ENCODE data around the gene TARS3.

Gene TARS3

GRCh38 chr15:101618851-101619614 lies 105.2 kb downstream of the TARS3 start:
- TF ChIP-seq CTCF (IDR thresholded peaks at IDR 0.05; ENCODE audit: insufficient read depth, low read length, poor library complexity, severe bottlenecking): no peak

GRCh38 chr15:101618076-101618475 lies 106.2 kb downstream of the TARS3 start:
- TF ChIP-seq CTCF (IDR thresholded peaks at IDR 0.05; ENCODE audit: insufficient read depth, low read length, poor library complexity, severe bottlenecking): no peak

More at GRCh38 chr15:101618851-101619614, 105.2 kb downstream of the TARS3 start:
- Histone ChIP-seq H3K4me3 (replicated peaks; ENCODE audit: low read depth, low read length) (no peak overlapping the region), H3K36me3 (ENCODE audit: control insufficient read depth, insufficient read depth, low read length) (no peaks in the 10 kb centered on the region), H3K27me3 (replicated peaks; ENCODE audit: control insufficient read depth, insufficient read depth, low read length) (no peaks in the 10 kb centered on the region)
- no peak for DNase-seq (ENCODE audit: extremely low read depth, insufficient read length)

GRCh38 chr15:101617390-101617965 lies 106.8 kb downstream of the TARS3 start:
- no peak for TF ChIP-seq CTCF (IDR thresholded peaks at IDR 0.05; ENCODE audit: insufficient read depth, low read length, poor library complexity, severe bottlenecking)

More at GRCh38 chr15:101618076-101618475, 106.2 kb downstream of the TARS3 start:
- Histone ChIP-seq H3K27me3 (replicated peaks; ENCODE audit: control insufficient read depth, insufficient read depth, low read length) (no peaks in the 10 kb centered on the region), H3K36me3 (ENCODE audit: control insufficient read depth, insufficient read depth, low read length) (no peaks in the 10 kb centered on the region), H3K4me3 (replicated peaks; ENCODE audit: low read depth, low read length) (no peak overlapping the region)
- no peak for DNase-seq (ENCODE audit: extremely low read depth, insufficient read length)

GRCh38 chr15:101615986-101616848 lies 108.1 kb downstream of the TARS3 start:
- TF ChIP-seq CTCF (IDR thresholded peaks at IDR 0.05; ENCODE audit: insufficient read depth, low read length, poor library complexity, severe bottlenecking): no peak
- no peak for DNase-seq (ENCODE audit: extremely low read depth, insufficient read length)
- Histone ChIP-seq H3K36me3 (ENCODE audit: control insufficient read depth, insufficient read depth, low read length) (no peaks in the 10 kb centered on the region), H3K27me3 (replicated peaks; ENCODE audit: control insufficient read depth, insufficient read depth, low read length) (no peaks in the 10 kb centered on the region), H3K4me3 (replicated peaks; ENCODE audit: low read depth, low read length) (no peak overlapping the region)

More at GRCh38 chr15:101617390-101617965, 106.8 kb downstream of the TARS3 start:
- Histone ChIP-seq H3K27me3 (replicated peaks; ENCODE audit: control insufficient read depth, insufficient read depth, low read length) (no peaks in the 10 kb centered on the region), H3K4me3 (replicated peaks; ENCODE audit: low read depth, low read length) (no peak overlapping the region), H3K36me3 (ENCODE audit: control insufficient read depth, insufficient read depth, low read length) (no peaks in the 10 kb centered on the region)
- DNase-seq (ENCODE audit: extremely low read depth, insufficient read length): no peak

- no peak overlapping the region for H3K4me3 ChIP-seq (replicated peaks; ENCODE audit: low read depth, low read length)
- H3K27me3 ChIP-seq (replicated peaks; ENCODE audit: control insufficient read depth, insufficient read depth, low read length): no peaks in the 10 kb centered on the region
- no peak for DNase-seq (ENCODE audit: extremely low read depth, insufficient read length)
- H3K36me3 ChIP-seq (ENCODE audit: control insufficient read depth, insufficient read depth, low read length): no peaks in the 10 kb centered on the region
- TF ChIP-seq CTCF (IDR thresholded peaks at IDR 0.05; ENCODE audit: insufficient read depth, low read length, poor library complexity, severe bottlenecking): no peak
Observed at GRCh38 chr15:101615414-101615985, 108.8 kb downstream of the TARS3 start.
